GM18502 (cell line): Measurements from ENCODE around the gene THOP1.
"Not testable (repeated sequence)": the region's sequence is repeated elsewhere in the genome, so short reads cannot be mapped to it uniquely, and the experiment has no call there.

ENCODE experiments used
- ATAC-seq: cut with Tn5 transposase; IDR thresholded peaks from one replicate; pipeline ENCODE4 v1.9.1; 2021; ENCODE audit warnings: mild to moderate bottlenecking; ENCODE audit not compliant: unreplicated experiment, poor library complexity

THOP1 gene

DNA sequence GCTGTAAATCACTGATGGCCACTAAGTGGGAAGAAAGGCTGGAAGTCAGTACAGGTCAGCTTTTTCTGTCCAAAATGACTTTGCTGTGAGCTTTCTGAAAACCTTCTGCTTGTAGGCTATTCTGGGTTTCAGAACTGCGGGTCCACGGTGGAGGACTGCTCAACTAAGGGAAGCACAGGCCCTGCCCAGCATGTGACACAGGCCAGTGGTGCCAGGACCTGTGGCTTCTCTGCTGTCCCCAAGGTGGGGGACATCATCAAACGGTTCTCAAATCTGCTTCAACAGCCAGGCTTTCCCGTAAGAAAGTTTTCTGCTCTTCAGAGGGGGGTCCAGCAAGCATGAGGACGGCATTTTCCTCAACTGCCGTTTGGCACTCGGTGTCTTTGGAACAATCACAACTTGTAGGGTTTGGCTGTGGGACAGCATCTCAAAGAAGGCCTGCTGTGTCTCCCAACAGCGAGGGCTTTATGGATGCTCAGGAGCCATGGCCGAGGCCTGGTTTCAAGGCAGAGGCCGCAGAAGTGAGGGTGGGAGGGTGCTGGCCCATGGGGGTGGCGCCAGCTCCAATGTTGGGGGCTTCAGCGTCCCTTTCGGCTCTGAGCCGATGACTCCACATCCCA, 6.1 kb upstream of the THOP1 start:
- no peak for ATAC-seq

DNA sequence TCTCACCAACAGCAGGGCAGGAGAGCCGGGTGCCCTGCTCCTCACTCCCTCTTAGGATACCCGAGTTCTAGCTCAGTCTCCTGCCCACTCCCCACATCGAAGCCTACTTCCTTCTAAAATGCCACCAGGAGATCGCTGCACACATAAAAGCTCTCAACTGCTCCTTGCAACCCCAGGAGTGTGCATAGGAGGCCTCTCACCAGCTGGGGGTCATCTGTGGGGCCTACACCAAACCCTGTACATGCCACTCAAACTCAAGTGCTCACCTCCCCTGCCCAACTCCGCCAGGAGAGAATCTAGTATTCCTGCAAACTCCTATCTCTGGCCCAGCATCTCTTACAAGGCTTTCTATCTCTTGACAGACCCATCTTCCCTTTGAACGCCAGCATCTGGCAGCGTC, 5.0 kb upstream of the THOP1 start:
- no peak for ATAC-seq

DNA sequence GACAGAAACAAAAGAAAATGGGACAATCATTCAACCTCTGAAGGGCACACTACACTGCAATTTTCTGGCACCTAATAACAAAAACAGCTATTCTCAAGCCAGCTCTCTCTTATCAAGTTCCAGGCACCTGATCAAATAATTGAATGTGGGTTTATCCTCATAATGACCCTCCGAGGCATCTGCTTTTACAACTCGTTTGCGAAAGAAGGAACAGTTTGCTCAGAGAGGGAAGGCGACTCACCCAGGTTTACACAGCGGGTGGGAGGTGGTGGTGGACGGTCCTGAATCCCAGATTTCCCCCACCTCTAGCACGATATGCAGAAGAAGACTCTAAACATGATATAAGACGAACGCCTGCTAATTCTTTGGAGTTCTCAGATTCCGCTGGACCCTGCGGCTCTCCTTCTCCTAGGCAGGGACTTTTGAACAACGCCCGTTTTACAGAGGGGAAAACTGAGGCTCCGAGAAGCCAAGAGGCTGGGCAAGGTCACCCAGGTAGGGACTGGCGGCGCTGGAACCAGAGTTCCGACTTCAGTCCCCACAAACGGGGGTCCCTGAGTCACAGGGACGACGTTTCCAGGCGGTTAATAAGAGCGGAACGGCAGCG, 2.9 kb upstream of the THOP1 start:
- ATAC-seq, result no peak

DNA sequence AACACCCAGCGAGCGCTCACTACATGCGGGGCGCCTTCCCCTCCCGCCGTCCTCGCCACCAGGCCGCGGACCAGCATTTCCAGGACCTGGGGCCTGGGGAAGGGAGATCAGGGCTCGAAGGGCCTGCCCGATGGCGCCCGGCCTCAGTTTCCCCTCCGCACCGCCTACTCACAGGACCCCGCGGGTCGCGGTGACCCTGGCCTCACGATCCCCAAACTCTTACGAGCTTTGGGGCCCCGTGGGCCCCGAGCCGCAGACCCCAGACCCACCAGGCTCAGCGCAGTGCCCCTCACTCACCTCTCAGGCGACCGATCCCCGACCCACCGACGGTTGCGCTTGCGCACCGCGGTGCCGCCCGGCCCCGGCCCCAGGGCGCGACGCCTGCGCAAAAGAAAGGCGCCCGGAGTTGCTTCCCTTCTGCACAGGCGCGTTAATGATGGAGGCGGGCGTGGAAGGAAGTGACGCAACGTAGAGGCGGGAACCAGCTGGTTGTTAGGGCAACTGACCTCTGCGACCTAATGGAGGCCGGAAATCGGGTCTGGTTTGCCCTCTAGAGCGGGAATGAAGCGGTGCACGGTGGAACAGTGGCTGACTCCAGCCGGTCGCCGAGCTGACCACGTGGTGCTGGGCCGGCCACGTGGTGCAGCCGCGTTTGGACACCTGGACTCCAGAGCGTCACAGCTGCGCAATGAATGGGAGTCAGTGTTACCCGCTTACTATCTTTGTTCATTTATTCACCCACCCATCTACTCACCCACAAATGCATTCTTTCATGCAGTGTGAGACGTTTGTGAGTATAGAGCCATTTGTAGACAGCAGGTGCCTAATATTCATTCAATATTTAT, 2.1 kb upstream of the THOP1 start, which contains the start of gene SGTA:
TSS of gene SGTA (minus strand) at position 338 of the 845 bp plus-strand sequence. CDS start 14,205 bp downstream, outside the sequence.
- ATAC-seq, result peak; percentile 71

DNA sequence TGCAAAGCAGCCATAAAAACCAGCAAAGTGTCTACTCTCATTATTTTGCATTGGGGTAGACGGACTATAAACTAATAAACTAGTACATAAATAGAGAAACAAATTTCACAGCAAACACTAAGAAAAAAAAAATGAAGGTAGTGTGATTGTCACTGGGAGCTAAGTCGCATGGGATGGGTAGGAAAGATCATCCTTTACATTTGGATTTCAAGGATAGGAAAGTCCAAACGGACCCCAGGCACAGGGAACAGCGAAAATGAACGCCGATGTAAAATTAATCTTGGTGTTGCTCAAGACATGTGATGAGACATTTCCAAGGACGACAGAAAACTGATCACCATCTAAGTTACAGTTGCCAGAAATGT, 1.5 kb upstream of the THOP1 start:
- no peak for ATAC-seq

DNA sequence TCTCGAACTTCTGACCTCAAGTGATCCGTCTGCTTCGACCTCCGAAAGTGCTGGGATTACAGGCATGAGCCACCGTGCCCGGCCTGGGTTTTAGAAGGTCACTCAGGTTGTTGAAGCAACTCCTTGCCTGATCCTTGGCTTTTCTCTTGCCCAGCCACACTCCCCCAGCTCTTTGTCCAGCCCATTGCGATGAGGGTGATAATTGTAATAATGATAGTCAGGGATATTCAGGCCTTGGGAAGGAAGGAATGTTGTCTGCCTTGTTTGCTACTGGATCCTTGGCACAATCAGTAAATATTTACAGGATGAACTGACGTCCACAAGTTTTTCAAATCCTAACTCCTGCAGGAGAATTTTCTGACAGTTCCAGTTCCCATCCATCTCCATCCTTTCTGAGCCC, 1.8 kb downstream of the THOP1 start:
- ATAC-seq, result no peak

DNA sequence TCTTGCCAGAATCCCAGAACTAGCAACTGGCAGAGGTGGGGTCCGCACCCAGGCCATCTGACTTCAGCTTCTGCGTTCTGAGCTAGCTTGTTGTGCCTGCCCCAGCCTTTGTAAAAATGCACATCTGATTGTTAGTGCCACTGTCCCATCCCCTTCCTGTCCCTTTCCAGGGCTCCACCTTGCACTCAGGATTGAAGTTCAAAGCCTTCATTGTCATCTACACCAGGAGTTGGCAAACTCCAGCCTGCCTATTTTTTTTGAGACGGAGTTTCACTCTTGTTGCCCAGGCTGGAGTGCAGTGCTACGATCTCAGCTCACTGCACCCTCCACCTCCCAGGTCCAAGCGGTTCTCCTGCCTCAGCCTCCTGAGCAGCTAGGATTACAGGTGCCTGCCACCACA, 2.9 kb downstream of the THOP1 start:
- no peak for ATAC-seq

DNA sequence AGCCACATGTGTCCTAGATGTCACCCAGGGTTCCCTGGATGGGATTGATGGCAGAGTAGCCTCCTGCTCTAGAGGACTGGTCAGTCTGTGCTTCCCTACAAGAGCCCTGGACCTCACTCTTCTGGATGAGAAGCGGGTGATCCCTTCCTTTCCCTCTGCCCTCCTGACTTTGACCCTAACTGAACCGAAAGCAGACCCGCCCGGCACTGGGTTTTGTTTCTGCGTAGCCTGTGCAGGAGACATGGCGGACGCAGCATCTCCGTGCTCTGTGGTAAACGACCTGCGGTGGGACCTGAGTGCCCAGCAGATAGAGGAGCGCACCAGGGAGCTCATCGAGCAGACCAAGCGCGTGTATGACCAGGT, 4.9 kb downstream of the THOP1 start:
- no peak for ATAC-seq

DNA sequence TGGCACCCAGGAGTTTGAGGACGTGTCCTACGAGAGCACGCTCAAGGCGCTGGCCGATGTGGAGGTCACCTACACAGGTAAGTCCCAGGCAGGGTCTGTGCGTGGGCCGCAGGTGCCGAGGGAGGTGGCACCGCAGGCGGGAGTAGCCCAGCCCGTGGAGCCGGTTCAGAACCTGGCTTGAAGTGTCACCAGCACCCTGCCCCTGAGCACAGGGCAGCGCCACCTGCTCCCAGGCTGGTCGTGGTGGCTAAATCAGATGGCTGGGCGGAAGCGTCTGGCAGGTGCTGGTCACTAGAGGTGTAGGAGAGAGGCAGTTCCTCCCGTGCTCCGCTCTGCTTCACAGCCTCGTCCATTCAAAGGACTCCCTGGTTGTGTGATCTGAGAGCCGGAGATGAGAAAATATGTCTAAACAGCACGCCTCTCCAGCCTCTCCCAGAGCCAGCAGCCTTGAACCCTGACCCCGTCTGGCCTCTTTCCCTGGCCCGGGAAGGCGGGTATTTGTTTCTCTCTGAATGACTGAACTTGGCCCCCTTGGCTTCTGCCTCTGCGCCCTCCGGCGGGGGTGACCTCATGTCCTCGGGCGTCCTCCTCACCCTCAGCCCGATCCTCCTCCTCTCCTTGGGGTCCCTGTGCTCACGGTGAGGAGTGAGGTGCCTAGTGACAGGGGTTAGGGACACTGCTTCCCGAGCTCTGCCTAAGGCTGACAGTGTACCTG, 5.4 kb downstream of the THOP1 start:
- no peak for ATAC-seq

DNA sequence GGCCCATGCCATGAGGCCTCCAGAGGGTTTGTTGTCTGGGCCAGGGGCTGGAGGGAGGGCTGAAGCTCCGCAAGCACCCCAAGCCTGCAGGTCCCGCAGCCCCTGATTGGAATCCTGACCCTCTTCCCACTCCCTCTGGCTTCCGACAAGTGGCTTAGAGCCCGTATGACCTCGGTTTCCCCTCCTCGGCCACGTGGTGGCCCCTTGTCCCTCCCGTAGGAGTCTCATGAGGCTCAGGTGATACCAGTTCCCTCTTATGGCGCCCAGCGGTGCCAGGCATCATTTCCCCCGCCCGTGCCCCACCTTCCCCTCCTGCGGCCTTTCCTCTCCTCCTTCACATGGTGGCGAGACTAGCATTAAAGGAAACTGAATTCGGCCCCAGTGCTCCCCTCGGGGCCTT, 6.1 kb downstream of the THOP1 start:
- ATAC-seq, result no peak

DNA sequence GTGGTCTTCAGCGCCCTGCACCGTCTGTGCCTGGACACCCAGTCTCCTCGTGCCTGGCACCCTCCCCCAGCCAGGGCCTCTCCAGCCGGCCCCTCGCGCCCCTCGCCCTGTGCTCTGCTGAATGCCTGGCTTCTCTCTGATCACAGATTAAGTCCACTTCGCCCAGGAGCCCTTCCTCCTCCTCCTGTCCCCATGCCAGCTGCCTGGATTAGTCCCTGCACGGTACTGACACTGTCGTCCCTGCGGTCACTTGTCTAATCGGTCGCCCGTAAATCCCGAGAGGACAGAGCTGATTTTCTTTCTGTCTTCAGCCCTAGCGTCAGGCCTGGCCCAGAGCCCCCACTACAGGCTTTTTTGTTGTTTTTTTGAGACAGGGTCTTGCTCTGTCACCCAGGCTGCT, 6.6 kb downstream of the THOP1 start:
- no peak for ATAC-seq

DNA sequence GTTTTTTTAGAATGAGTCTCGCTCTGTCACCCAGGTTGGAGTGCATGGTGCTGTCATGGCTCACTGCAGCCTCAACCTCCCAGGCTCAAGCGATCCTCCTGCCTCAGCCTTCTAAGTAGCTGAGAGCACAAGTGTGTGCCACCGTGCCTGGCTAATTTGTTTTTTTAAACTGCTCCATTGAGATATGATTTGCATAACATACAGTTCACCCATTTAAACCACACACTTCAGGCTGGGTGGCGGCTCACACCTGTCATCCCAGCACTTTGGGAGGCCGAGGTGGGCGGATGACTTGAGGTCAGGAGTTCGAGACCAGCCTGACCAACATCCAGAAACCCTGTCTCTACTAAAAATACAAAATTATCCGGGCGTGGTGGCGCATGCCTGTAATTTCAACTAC, 7.4 kb downstream of the THOP1 start:
- not testable (repeated sequence) for ATAC-seq

DNA sequence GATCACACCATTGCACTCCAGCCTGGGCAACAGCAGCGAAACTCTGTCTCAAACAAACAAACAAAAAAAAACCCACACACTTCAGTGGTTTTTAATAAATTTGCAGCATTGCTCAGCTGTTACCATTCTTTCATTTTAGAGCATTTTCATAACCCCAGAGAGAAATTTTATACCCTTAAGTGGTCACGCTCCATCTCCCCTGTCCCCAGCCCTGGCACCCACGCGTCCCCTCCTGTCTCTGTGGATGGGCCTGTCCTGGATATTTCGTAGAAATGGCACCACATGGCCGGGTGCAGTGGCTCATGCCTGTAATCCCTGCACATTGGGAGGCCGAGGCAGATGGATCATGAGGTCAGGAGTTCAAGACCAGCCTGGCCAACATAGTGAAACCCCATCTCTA, 7.8 kb downstream of the THOP1 start:
- ATAC-seq, result no peak

DNA sequence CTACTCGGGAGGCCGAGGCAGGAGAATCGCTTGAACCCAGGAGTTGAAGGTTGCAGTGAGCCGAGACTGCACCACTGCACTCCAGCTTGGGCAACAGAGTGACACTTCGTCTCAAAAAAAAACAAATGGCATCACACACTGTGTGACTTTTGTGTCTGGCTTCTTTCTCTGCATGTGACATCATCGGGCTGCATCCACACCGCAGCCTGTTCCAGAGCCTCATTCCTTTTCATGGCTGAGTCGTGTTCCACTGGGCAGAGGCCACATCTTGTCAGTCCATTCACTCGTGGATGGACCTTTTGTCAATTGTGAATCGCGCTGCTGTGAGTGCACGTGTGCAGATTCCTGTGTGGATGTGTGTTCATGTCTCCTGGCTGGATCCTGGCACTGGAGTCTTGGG, 8.3 kb downstream of the THOP1 start:
- no peak for ATAC-seq

DNA sequence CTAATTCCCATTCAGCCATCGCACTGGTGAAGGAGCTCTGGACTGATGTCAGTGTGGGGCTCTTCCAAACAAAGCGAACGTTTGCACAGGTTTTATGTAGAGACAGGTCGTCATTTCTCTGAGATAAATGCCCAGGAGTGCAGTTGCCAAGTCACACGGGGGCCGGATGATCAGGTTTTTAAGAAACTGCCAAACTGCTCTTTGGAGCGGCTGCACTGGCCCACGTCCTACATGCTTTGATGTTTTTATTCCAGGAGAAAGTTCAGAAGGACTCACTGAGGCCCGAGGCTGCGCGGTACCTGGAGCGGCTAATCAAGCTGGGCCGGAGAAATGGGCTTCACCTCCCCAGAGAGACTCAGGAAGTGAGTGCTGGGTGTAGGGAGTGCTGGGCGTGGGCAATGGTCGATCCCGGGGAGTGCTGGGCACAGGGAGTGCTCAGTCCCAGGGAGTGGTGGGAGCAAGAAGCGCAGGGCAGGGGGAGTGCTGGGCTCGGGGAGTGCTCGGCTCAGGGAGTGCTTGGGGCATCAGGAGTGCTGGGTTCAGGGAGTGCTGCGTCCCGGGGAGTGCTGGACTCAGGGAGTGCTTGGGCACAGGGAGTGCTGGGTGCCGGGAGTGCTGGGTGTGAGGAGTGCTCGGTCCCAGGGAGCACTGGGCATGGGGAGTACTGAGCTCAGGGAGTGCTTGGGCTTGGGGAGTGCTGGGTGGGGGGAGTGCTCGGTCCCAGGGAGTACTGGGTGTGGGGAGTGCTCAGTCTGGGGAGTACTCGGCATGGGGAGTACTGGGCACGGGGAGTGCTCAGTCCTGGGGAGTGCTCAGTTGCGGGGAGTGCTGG, 10.7 kb downstream of the THOP1 start:
- ATAC-seq, result no peak

DNA sequence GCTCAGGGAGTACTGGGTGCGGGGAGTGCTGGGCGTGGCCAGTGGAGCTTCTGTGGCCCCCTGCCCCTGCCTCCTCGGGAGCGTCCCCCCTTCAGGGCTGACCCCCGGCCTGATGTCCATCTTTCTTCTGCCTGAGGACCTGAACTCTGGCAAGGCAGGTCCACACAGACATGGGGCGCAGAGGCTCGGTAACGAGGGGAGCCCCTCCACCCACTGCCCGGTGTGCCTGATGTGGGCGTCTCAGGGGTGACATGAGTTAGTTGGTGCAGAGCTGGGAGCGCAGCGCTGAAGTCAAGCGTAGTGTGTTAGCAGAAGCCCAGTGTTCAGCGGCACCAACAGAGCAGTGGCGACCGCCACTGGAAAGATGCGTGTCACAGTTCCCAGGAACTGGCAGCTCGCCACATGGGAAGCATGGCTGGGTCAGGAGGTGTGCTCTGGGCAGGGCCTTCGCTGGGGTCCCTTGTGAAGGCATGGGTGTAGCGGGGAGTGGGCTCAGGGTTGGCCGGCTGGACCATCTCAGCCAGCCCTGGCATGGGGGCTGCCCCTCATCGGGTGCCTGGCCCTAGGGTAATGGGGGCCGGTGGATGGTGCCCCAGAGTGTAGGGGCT, 11.5 kb downstream of the THOP1 start:
- ATAC-seq, result no peak

DNA sequence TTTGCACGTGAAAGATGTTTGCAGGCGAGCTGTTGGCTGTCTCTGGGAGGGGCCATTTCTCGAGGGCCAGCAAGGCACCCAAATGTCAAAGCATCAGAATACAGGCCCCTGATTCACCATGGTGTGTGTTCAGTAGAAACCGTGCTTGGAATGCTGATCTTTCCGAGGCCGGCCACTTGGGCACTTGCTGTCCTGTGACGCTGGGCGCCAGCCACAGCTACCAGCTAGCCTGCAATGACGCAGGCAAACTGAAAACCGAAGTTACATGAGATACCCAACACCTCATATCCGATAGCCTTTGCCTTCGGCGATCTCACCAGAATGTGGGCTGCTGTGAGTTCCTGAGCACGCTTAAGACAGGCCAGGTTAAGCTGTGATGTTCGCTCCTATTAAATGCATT, 12.0 kb downstream of the THOP1 start:
- no peak for ATAC-seq

DNA sequence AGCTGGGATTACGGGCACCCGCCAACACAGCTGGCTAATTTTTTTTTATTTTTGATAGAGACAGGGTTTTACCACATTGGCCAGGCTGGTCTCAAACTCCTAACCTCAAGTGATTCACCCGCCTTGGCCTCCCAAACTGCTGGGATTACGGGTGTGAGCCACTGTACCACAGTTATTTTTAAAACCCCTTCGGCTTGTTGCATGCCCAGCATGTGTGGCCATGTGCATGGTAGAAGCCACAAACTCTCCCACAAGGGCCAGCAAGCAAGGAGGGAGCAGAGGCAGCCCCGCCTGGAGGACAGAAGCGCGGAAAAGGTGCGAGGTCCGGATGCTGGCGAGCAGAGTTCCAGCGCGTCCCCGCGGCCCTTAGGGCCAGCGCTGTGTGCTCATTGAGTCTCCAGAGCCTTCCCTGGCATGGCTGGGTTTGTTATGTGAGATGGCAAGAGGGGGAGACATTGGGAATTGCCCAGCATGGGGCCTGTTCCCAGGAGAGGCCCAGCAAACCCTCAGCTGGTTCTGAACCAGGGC, 12.9 kb downstream of the THOP1 start:
- ATAC-seq, result no peak

DNA sequence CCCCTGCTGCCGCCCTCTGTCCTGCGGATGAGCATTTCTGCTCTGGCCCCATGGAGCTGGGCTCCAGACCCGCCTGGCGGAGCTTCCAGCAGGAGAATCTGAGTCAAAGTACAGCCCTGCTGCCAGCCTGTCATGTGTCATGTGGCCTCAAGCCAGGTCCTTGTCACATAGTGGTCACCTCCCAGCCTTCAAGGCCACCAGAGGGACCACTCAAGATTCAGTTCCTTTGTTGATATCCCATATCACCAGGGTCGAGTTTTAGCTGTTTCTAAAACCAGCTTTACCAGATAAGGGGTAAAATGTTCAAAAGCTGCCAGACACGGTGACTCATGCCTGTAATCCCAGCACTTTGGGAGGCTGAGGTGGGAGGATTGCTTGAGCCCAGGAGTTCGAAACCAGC, 13.4 kb downstream of the THOP1 start:
- no peak for ATAC-seq
